HG03460 (cell line): Measurements from ENCODE around the gene TMPRSS13.
"Not testable (repeated sequence)": the region's sequence is repeated elsewhere in the genome, so short reads cannot be mapped to it uniquely, and the experiment has no call there.

ENCODE experiments used
- ATAC-seq: cut with Tn5 transposase; IDR thresholded peaks from one replicate; pipeline ENCODE4 v1.9.1; 2021; ENCODE audit not compliant: unreplicated experiment

TMPRSS13 gene

DNA sequence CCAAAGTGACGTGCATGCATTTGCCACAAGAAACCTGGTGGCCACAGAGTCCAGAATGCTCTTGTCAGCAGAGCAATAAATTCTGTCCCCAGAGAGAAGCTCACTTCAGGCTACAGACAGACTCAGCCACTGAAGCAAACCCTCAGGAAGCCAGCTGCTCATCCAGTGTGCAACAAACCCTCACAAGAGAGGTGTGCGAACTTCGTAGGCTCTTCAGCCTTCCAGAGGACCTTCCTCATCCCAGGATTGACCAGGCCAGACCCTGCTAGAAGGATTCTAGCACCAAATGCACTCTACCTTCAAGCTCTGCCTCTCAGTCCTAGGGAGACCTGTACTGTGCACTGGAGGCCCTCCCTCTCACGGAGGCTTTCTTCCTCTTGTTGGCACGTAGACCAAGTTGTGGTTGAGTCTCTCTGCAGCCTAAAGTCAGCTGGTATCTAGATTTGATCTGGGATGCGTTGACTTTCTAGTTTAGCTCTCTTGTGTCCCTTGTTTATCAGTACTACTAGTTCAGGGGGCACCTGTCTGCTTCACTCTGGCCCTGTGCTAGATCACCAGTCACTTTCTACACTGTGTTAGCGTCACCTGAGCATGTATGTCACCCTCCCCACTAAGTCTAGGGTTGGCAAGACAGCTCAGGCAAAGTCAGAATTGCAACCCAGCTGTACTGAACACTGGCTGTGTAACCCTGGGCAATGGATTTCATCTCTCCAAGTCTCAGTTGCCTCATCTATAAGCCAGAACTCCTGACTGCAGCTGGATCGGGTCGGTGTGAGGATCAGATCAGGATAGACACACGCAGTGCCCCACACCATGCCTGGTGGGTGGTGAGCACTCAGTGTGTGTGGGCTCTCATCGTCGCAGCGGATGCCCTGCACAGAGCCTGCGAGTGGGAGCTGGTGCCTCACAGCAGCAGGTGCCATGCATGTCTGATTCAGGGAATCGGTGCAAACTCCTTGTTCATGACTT, 22.1 kb upstream of the TMPRSS13 start:
- ATAC-seq: peak; percentile 66

DNA sequence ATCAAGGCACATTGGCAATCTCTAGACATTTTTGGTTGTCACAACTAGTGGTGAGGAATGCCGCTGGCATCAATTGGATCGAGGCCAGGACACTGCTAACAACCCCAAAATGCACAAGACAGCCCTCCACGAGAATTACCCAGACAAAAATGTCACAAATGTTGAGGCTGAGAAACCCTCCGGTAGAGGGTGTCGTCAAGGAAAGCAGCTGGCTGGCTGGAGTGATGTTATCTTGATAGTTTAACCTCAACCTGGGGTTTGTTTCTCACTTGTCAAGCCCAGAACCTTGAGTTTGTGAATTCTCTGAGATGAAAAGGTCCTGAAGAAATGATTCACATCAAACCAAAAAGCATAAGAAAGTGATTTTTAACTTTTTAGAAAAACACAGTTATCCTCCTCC, 21.1 kb upstream of the TMPRSS13 start:
- ATAC-seq: no peak

DNA sequence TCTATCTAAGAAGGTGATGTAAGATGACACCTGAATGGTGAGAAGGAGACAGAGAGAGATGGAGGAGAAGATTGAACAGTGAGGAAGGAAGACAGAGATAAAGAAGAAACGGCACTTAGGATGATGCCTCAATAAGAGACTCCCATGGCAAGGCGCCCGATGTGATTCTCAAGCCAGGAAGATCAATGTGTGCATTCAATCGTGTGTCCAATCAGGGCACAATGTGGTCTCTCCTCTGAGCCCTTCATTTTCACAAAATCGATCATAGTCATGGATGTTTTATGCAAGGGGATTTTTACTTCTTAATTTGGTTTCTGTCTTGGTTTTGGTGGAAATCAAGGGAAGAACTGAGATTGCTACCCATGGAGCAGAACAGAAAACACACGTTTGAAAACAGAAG, 19.9 kb upstream of the TMPRSS13 start:
- ATAC-seq: no peak

DNA sequence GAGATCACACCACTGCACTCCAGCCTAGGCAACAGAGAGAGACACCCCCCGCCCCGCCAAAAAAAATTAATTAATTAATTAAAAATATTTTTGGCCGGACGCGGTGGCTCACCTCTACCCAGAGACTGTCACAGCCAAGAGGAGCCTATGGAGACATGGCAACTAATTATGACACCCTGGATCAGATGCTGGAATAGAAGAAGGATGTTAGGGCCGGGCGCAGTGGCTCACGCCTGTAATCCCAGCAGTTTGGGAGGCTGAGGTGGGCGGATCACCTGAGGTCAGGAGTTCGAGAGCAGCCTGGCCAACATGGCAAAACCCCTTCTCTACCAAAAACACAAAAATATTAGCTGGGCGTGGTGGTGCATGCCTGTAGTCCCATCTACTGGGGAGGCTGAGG, 19.3 kb upstream of the TMPRSS13 start:
- ATAC-seq: not testable (repeated sequence)

DNA sequence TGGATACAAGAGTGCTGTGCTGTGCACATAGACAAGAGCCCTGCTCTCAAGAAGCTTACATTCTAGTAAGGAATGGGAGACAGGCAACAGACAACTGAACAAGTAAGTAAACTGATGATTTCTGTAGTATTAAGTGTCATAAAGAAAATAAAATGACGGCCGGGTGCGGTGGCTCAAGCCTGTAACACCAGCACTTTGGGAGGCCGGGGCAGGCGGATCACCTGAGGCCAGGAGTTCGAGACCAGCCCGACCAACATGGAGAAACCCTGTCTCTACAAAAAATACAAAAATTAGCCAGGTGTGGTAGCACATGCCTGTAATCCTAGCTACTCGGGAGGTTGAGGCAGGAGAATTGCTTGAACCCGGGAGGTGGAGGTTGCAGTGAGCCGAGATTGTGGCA, 18.5 kb upstream of the TMPRSS13 start:
- not testable (repeated sequence) for ATAC-seq

DNA sequence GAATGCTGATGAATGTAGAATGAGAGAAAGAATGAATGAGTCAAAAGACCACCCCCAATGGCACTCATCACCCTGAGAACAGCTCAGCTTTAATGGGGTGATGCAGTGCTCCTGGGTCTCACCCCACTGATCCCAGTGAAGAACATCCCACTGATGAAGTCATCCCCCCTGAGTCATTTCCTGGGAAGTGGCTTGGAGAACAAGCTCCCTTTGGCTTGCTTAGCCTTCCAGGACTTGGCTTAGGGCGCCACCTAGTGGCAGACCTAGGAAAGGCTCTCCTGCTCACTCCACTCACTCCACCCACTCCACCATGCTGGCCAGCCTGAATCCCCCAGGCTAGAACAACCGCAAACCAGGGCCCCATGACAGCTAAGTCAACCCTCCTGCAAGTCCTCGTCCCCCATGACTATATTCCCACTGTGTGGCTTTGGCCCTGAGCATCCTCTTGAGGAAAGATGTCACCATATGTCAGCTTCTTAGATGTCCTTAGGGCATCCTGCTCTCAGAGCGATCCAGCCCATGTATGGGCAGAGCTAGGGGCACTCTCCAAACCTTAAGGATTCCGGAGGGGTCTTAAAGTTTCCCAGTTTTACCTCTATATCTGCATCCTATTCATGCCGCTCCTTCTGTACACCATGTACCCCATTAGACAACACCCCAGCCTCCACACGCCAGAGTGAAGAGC, 17.8 kb upstream of the TMPRSS13 start:
- ATAC-seq: no peak

DNA sequence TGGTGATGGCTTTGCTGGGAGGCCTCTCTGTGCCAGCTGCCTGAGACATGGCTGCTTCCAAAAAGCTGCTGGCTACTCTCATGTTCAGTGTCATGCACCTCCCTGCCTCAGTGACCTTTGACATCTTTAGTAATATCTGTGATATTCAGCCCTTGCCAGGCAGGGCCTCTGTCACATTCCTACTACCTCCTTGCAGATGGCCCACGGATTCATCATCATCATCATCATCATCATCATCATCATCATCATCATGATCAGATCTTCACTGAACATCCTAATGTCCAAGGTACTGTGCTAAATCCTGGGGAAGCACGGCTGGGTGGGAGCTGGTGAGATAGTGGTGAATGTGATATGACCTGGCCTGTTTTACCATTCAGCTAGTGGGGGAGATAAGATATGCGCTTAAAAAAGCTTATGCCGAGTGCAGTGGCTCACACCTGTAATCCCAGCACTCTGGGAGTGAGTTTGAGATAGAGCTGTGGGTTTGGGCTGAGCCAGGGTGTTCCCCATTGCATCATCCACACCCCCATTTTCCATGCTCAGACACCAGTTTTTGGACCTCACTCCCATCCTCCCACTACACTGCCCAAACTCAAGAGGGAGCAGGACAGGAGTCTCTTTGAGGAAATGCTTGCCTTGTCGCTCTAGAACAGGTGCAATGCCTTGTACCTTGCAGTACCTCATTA, 17.1 kb upstream of the TMPRSS13 start:
- ATAC-seq: no peak

DNA sequence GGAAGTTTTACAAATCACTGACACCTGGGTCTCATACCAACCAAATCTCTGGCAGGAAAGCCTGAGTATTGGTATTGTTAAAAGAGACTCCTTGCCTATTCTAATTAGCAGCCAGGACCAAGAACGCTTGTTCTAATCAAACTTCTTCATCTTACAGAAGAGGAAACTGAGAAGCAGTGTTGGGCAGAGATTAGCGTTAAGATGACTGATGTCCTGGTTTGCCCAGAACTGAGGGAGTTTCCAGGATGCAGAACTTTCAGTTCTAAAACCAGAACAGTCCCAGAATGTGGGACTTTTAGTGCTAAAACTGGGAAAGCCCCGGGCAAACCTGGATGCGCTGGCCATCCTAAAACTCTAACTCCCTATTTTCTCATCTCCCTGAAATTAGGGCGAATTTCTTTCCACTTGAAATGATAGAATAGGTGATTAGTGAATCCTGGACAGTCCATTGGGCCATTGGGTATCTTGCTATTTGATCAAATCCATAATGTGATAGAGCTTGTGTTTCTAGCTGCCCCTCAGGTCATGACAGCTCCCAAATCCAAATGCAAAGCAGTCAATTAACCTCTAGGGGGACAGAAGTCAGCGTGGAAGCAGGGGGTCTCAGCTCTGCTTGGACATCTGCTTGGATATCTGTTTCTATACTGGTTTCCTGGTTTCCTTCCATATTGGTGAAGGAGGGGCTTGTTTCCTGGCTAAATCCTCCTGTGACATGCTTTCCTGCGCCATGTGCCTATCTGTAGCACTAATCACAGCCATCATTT, 16.0 kb upstream of the TMPRSS13 start:
- ATAC-seq: no peak

DNA sequence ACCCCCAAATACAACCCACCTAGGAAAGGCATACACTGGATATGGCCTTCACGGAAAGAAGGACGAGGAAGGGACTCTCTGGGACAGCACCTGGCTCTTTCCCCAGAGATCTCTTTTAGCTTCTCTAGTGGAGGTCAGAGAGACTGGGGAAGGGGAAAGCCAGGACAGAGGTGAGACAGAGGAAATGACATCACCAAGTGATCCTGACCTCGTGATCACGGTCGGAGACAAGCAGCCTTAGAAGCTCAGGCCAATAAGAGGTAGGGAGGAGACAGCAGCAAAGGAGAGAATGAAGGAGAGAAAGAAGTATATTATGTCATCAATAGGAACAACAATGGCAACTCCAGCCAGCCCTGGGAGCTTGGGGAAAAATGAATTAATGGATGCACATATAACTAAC, 15.4 kb upstream of the TMPRSS13 start:
- no peak for ATAC-seq

DNA sequence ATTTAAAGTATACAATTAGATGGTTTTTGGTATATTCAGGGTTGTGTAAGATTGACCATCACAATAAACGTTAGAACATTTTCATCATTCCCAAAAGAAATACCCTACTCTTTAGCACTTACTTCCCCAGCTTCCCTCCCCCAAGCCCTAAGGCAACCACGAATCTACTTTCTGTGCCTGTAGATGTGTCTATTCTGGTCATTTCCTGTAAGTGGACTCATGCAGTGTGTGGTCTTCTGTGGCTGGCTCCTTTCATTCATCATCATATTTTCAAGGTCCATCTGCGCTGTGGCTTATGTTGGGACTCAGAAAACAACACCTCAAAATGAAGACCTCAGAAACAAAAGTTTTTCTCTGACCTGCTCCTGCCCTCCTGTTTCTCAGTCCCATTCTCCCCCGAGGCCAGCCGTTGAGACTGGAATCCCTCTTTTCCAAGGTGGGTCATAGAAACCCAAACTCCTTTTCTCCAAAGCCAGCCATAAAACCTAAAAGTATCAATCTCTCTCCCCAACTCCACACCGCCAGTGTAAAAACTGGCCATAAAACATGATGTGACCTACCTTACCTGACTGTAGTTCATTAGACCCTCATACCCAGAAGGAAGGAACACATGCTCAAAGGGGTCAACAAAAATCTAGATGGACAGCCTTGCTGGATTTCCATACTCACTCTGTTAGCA, 12.9 kb upstream of the TMPRSS13 start:
- ATAC-seq: no peak

DNA sequence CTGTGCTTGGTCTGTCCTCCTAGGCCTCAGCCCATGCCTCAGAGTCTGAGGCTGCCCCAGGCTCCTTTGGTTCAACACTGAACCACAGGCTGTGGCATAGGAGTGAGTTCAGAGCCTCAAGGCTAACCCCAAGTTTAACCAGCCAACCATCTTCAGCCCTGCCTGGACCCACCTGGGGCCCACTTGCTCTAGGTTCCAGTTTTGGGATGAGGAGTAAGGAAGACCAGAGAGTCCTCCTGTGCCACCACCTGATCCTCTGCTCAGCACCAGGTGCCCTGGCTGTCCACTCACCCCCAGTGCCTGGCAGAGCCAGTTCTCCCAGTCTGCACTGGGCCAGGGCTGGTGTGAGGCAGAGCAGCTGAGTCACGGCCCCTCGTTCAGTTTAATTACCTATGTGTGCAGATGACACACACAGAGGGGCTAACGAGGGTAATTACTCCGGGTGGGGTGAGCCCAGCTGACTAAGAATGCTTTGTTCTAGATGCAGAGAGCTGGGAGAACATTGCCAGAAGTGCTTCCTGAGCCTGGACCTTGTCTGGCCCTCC, 12.0 kb upstream of the TMPRSS13 start:
- no peak for ATAC-seq

DNA sequence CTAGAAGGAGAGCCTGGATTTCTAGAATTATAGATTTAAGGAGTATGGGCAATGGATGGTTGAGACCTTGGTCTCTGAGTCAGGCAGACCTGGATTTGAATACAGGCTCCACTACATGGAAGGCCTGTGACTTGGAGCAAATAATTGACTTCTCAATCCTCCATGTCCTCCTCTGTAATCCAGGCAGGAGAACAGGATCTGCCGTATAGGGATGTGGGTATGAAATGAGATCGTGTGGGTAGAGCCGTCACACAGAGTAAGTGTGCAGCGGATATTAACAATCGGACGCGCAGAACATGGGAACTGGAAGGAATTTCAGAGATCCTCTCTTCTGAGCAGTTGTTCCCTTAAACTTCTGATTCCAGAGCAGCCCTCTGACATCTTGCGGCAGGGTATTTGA, 11.5 kb upstream of the TMPRSS13 start:
- ATAC-seq: no peak

DNA sequence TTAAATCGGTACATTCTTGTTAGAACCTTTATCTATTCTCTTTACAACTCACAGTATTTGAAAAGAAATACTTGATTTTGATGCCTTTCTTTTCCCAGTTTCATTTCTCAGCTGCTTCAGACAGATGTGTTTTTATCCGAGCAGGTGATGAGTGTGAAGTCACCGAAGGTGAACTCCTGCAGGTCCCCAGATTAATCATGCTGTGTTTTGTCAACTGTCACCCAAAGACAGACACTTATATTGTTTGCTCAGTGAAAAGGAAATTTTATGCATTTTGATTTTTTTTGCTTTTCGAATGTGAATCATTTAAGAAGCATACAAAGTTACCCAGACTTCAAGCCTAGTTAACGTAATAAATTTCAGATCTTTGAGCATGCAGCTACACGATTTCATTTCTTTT, 7.8 kb upstream of the TMPRSS13 start:
- no peak for ATAC-seq

DNA sequence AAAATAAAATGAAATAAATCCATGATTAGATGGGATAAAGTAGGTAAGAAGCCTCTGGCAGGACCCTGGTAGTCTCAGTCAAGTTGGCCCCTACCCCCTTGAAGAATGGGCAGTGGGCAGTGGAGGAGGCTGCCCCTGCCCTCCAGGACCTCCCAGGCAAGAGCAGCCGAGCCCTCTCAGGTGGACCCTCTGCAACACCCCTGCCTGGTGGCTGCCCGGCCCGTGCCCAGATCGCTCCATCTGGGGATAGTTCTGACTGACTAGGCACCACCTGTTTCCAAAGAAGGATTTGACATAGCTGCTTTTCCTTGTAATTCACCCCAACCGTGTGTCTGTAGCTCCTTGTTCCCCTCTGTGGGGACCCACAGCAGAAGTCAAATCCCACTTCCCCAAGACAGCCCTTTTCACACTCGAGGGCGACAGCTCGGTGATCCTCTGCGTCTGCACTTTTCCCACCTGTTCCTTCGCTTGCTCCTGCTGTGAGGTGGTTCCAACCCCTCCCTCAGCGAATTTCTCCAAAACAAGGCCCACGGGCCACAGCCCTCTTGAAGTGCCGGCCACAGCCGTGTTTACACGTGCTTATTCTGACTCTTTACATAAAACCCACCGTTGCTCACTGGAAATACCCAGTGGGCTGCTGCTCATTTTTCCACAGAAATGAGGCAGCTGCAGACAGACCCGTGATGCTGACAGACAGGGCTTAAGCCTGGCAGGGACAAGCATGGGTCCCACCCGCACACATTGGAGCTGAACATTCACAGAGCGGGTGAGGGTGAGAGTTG, 5.5 kb upstream of the TMPRSS13 start:
- no peak for ATAC-seq

DNA sequence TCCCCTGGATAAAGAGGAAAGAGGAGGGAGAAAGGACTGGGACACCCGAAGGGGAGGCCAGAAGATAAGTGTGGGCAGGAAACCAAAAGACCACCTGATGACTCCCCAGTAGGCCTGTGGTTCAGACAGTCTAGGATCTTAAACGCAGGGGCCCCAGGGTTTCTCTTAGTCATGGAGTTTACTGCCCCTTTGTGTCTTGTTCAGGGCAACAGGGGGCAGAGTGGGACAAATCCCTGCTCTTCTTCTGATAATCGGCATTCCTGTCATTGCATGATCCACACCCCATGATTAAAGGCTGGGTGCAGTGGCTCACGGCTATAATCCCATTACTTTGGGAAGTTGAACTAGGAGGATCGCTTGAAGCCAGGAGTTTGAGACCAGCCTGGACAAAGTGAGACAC, 4.7 kb upstream of the TMPRSS13 start:
- ATAC-seq: no peak

DNA sequence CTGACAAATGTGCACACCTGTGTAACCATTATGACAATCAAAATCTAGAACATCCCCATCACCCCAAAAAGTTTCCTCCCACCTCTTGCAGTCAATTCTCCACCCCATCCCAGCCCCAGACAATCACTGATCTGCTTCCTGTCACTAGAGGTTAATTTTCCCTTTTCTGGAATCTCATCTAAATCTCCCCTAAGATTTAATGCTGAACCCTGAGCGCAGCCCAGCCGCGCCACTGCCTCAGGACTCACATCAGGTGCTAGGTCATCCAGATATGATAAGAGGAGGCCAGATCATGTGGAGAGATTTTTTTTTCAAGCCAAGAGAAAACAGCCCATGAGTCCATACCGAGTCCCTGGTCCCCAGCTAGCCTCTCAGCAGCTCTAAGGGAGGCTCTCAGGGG, 4.3 kb upstream of the TMPRSS13 start:
- ATAC-seq: no peak

DNA sequence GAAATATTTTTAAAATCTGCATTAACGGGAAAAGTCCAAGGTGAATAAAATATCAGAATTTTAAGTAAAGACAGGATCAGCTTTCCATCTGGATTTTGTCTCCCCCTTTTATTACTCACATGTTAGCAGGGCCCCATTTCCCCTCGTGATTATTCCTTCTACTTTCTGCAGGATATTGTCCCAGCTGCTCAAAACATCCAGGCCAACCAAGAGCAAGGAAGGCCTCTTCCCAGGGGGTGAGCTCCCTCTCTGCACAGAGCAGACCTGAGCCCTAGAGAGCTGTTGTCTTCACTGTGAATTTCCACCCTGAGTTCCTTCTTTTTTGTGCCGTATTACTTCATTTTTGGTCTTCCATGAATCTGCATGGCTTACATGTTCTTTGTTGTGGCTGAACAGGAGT, 3.7 kb upstream of the TMPRSS13 start:
- ATAC-seq: no peak

DNA sequence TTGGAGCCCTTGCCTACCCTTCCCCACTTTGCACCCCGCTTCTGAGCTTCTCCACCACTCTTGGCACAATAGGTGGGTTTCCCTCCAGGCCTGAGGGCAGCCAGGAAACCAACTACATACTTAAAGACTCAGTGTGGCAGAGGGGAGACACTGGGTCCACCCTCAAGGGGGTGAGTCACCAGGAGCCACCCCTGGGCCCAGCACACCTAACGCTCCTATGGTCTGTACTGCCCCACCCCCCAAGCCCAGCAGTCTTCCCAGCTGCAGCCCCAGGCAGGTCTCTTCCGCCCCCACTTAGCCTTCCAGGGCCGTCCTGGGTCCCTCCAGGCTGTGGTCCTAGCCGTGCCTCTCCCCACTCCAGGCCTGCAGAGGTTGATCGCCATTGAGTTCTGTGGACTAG, 3.2 kb upstream of the TMPRSS13 start:
- ATAC-seq: peak; percentile 6

DNA sequence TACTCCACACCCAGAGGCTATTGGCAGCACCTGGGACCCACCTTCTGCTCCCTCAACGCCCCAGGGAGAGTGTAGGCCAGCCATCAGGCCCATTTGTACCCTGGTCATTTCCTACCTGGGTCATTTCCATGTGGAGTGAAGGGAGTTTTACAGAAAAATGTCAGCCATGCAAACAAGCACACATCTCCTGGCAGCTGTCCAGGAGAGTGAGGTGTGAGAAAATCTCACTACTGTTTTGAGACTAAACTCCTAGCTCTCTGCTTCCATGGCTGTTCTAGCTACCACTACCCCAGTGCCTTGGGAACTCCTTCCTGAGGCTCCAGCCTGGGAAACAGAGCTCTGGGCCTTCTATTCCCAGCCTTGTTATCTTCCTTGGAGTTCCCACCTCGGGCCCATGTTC, 2.8 kb upstream of the TMPRSS13 start:
- peak; percentile 60 for ATAC-seq
